HG02884 (cell line): Measurements from ENCODE around the gene PERM1.

Experiments used
- ATAC-seq: cut with Tn5 transposase; IDR thresholded peaks from one replicate; pipeline ENCODE4 v1.9.1; 2021; ENCODE audit warnings: mild to moderate bottlenecking, moderate library complexity; ENCODE audit not compliant: unreplicated experiment

PERM1 gene

DNA sequence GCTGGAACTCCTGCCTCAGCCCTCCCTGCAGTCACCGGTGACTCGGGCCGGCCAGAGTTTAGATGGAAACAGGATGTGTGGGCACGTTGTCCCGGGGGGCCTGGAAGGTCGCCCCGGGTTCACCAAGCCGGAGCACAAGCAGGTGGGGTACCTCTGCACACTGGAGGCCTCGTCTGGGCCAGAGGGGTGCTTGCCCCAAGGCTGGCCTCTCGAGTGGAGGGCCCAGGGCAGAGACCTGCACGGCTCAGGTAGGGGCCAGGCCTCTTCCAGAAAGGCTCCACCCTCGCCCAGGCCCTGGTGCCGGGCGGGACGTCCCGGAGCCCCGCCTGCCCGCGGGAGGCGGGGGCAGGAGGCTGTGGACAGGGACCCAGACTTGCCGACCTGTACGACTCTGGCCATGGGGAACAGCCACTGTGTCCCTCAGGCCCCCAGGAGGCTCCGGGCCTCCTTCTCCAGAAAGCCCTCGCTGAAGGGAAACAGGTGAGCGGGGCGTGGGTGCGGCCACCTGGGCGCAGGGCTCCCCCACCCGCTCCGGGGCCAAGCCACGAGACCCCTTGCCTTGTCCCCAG is 15.7 kb downstream of the PERM1 start, which contains the start of gene PLEKHN1:
Gene PLEKHN1 (plus strand): TSS at position 348 of the 569 bp plus-strand sequence. CDS start 50 bp downstream, at position 398.
- no peak for ATAC-seq

DNA sequence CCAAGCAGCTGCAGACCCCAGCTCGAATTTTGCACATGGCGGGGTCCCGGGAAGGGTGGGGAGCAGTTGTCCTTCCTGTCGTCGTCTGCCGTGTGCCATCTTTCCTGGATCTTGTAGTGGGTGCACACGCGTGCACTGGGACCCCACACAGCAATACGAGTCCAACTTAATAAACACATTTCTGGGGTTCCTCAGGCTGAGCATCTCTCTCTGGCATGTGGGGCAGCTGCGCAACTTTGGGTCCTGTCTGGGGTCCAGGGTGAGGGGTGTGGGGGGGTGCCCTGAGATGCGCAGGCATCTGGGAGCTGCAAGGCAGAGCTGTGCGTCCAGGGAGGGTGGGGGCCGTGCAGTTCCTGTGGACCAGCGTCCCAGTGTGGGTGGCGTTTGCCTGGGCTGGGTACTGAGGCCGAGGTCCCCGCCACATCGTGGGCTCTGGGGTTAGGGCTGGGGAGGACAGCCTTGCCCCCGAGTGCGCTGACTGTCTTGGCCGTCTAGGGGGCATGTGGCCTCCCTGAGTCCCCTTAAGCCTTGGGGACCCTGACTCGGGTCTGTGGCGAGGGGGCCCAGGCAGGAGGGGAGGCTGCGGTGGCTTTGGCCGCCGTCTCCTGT is 16.3 kb downstream of the PERM1 start:
- ATAC-seq = no peak

DNA sequence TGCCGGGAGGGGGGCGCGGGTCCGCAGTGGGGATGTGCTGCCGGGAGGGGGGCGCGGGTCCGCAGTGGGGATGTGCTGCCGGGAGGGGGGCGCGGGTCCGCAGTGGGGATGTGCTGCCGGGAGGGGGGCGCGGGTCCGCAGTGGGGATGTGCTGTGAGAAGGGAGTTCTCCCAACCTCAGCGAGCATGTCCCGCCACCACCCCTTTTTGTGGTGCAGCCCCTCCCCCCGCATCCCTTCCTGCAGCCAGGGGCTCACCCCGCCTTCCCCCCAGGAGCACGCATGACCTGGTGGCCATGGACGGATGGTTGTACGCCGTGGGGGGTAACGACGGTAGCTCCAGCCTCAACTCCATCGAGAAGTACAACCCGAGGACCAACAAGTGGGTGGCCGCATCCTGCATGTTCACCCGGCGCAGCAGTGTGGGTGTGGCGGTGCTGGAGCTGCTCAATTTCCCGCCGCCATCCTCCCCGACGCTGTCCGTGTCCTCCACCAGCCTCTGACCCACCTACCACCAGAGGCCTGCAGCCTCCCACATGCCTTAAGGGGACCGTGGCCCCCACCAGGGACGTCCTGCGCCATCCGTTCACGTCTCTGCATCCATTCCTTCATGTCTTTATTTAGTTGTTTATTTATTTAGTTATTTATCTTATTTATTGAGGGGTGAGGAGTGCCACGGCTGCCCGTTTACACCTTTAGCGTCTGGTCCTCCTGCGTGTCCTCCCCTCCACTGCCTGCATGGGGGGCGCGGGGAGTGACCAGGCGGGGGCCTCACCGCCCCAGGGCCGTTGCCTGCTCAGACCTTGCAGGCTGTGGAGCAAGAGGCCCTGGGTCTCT is 17.0 kb downstream of the PERM1 start:
- no peak for ATAC-seq

DNA sequence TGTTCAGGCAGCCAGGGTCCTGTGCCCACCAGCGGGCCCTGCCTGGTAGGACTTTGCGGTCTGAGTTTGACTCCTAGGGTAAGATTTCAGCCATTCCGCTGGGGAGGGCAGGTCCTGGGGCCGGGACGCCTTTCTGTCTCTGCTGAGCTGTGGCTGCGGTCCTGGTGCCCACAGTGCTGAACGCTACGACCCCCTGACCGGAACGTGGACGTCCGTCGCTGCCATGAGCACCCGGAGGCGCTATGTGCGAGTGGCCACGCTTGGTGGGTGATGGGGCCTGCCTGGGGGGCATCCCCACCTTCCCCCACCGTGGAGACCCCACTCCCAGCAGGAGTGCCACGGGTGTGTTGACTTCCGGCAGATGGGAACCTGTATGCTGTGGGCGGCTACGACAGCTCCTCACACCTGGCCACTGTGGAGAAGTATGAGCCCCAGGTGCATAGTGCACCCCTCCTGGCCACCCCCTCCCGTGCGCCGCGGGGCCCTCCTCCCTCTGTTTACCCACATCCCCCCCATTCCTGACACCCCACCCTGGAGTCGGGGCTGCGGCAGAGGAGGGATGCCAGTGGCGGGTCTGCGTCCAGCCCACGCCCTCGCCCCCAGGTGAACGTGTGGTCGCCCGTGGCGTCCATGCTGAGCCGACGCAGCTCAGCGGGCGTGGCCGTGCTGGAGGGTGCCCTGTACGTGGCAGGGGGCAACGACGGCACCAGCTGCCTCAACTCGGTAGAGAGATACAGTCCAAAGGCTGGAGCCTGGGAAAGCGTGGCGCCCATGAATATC is 18.0 kb downstream of the PERM1 start:
- ATAC-seq = no peak

DNA sequence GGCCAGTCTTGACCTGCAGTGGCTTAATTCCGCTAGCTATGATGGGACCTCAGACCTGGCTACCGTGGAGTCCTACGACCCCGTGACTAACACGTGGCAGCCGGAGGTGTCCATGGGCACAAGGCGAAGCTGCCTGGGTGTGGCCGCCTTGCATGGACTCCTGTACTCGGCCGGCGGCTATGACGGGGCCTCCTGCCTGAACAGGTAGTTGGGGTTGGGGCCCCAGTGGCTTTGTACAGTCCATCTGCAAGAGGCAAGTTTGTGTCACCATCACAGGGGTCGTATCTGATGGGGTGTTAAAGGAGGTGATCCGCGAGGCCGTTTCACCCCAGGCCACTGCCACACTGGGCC is 18.6 kb downstream of the PERM1 start:
- ATAC-seq = no peak

DNA sequence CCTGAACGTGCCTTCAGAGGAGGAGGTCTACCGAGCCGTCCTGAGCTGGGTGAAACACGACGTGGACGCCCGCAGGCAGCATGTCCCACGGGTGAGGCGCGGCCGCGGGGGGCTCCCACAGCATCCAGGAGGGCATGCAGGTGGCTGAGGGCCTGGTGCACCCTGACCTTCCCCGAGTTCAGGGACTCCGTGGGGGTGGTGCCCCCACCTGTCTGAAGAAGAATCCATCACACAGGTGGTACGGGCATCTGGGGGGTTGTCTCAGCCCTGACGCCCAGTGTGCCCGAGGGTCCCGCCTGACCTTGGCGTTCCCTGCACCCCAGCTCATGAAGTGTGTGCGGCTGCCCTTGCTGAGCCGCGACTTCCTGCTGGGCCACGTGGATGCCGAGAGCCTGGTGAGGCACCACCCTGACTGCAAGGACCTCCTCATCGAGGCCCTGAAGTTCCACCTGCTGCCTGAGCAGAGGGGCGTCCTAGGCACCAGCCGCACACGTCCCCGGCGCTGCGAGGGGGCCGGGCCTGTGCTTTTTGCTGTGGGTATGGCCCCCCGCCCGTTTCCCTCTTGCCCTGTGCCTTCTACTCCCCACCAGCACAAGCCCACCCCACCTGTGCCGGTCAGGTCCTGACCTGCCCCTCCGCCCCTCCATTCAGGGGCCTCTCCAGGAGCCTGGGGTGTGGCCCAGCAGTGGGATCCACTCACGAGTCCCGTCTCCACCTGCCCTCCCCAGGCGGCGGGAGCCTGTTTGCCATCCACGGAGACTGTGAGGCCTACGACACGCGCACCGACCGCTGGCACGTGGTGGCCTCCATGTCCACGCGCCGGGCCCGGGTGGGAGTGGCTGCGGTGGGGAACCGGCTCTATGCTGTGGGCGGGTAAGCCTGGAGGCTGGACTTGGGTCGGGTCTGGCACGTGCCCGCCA is 19.3 kb downstream of the PERM1 start:
- no peak for ATAC-seq

DNA sequence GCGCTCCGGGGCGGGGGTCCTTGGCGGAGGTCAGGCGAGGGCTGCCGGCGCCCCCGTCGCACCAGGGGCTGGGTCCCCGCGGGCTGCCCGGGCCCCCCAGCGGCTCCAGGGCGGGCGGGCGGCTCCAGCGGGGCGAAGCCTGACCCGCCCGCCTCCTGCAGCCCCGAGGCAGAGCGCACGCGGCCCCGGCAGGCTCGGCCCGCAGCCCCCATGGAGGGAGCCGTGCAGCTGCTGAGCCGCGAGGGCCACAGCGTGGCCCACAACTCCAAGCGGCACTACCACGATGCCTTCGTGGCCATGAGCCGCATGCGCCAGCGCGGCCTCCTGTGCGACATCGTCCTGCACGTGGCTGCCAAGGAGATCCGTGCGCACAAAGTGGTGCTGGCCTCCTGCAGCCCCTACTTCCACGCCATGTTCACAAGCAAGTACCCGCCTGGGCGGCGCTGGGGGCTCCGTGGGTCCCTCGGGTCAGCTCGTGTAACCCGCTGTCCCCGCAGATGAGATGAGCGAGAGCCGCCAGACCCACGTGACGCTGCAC is 20.7 kb downstream of the PERM1 start:
- no peak for ATAC-seq

DNA sequence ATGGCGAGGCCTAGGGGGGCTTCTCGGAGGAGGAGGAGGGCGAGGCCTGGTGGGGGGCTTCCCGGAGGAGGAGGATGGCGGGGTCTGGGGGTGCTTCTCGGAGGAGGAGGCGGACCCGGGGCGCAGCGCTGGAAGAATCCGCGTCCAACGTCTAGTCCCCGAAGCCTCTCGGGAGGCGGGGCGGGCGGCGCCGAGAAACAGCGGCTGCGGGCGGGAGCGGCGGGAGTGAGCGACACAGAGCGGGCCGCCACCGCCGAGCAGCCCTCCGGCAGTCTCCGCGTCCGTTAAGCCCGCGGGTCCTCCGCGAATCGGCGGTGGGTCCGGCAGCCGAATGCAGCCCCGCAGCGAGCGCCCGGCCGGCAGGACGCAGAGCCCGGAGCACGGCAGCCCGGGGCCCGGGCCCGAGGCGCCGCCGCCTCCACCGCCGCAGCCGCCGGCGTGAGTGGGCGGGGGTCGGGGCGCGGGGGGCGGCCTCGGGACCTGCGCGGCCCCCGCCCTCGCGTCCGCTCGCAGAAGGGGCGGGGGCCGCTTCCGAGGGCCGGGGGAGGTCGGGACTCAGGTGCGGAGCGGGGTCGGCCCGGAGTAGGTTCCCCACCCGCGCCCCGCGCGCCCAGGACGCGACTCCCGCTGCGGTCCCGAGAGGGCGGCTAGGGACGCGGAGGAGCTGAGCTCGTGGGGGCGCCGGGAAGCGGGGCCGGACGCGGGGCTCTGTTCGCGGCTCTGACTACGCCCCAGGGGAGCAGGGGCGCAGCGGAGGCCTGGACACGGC is 21.3 kb downstream of the PERM1 start, which contains the start of gene KLHL17:
Gene KLHL17 (plus strand): TSS at position 222 of the 769 bp plus-strand sequence. CDS start 110 bp downstream, at position 332.
- ATAC-seq = no peak

DNA sequence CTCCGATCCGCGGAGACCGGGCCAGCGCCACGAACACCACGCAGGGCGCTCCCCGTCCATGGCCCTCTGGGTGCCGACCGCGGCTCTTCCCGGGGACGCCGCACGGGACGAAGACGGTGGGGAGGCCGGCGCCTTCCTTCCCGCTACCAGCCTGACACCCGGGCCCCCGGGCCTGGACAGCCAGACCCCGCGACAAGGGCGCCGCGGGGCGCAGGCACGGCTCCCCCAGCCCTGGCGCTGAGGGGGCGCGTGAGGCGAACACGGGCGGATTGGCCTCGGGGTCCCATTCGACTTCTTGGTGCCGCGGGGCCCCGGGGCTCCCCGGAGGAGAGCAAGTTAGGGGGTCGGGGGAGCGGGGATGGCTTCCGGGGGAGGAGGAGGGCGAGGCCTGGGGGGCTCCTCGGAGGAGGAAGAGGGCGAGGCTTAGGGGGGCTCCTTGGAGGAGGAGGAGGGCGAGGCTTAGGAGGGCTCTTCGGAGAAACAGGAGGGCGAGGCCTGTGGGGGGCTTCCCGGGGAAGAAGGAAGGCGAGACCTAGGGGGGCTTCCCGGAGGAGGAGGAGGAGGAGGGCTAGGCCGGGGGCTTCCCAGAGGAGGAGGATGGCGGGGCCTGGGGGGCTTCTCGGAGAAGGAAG is 22.0 kb downstream of the PERM1 start:
- ATAC-seq = no peak

DNA sequence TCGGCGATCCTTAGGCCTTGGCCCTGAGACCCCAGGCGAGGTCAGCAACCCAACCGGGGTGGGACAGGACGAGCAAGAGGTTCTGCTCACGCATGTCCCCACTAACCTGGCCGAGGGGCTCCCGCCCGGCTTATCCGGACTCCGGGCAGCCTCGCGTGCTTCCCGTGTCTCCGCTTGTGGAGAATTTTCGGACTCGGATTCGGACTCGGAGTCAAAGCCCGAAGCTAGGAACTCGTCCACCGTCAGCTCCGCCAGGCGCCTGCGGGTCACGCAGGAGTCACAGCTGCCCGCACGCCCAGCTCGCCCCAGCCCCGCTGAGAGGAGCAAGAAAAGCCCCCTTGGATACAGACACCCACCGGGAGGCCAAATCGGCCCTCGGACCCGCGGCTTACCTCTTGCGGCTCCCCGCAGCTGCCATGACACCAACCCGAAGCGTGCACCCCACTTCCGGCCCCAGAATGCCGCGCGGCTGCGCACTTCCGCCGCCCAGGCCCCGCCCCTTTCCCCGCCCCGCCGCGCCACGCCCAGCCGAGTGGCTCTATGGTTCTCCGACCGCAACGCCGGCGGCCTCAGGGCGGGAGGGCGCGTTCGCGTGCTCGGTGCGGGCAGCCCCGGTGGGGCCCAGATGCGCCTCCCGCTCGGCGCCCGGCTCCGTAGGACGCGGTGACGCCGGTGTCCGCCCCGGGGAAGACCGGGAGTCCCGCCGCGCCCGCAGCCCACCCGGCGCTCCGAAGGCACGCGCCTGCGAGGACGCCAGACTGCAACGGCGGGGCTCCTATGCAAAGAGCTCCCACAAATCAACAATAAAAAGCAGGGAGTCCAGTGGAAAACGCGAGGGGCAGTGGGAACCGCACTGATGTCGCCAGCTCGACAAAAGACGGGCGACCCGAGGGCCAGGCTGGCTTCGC is 22.8 kb downstream of the PERM1 start, which contains the start of gene NOC2L:
Gene NOC2L (minus strand): TSS at position 434 of the 908 bp plus-strand sequence. CDS start 16 bp downstream, at position 418.
- no peak for ATAC-seq

DNA sequence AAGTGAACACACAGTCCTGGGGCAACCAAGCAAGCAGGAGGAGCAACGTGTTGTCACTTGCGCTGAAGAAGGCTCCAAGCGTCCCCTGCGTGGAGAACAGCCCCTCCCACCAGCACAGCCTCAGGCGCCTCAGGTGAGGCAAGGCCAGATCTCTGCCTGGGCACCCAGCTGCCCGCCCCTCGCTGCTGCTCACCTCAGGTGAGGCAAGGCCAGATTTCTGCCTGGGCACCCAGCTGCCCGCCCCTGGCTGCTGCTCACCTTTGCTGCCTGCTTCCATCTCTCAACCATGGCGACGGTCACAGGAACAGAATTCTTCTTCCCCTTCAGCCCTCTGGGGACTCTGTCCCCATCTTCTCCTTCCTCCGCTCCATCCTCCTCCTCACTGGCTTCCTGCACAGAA is 25.3 kb downstream of the PERM1 start:
- no peak for ATAC-seq

DNA sequence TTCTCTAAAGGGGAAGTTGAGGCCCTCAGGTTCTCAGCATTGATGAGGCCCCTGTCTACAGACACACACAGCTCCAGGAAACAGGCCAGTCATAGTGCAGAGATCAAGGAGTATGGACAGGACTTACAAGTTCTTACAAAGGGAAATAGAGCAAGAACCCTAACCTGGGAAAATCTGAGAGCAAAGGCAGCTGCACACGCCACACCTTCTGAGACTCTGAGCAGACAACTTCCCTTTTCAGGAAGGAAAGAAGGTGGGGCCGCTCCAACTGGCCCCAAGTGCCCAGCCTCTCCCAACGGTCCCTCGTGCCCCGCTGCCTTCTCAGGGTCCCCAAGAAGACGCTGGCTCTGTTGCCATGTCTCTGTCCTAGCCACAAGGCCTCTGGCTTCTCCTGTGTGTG is 26.4 kb downstream of the PERM1 start:
- ATAC-seq = no peak

DNA sequence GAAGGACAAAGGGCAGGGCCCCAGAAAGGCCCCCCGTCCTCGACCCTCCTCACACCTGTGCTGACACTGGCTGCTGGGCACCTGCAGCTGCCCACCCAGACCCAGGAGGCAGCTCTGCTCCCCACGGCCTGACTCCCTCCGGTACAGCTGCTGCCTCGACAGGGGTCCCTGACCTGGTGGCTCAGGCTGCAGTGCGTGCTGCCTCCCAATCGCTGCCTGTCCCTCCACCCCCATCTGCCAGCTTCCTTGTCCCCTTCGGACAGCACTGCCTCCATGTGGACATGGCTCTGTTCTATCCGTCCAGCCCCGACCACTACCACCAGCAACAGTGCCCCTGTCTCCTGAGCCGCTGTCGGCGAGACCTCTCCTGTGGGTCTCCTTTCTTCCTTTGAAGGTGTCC is 27.0 kb downstream of the PERM1 start:
- ATAC-seq = no peak

DNA sequence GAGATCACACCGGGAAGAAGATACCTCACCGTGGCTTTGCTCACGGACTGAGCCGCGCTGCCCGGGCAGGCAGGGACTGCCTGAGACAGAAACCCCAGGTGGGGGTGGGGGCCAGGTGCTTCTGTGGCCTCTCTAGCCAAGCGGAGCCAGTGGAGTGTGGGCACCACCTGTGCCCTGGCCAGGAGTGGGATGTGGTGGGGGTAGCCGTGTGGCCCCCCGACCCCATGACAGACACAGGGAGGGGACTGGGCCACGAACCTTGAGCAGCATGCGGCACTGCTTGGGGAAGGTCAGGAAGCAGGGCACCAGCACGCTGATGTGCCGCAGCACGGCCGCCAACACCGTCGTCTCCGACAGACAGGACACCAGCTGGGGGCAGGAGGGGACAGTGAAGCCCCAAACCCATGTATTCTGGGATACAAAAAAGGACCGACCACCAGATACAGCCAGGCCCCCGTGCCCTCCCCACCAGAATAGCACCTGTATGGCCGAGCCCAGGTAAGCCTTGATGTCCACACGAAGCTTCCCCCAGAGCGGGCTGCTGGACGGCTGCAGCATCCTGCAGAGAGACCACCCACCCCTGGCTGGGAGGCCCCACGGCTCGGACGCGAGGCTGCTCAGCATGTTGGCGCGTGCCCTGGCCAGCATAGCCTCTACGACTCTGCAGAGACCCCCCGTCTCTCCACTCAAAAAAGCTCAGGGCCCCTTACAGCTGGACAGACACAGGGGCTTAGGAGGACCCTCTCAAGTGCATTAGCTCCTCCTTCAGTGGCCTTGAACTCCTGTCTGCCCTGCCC is 28.2 kb downstream of the PERM1 start:
- no peak for ATAC-seq

DNA sequence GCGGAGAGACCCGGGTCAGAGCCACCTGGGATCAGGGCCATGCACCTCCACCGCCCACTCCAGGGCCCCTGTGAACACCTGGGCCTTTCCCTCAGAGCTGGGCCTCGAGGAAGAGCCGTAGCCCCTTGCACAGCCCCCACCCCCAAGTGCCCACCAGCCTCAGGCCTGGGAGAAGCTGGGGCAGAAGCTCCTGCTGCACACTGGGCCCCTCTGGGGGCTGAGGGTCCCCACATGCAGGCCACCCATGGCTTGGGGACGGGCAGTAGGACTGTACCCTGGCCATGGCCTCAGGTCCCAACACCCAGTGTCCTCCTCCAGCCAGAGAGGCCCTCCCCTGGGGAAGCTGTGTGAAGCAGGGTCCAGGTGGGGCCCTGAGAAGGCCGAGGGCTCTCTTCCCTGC is 29.3 kb downstream of the PERM1 start:
- no peak for ATAC-seq

DNA sequence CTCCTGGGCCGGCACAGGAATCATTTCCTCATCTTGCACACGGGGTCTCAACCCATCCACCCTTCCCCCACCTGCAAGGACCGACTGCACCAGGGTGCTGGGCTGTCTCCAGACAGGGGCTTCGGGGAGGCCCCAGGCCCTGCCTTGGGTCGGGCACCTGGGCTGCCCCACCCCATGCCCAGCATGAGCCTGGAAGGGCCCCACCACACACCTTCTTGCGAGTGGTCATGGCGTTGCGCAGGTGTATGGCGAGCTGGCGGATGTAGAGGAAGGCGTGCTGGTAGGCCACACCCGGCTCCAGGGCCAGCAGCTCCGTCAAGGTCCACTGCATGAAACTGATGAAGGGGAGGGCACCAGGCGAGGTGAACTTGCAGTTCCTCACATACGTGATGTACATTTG is 29.7 kb downstream of the PERM1 start:
- ATAC-seq = no peak

DNA sequence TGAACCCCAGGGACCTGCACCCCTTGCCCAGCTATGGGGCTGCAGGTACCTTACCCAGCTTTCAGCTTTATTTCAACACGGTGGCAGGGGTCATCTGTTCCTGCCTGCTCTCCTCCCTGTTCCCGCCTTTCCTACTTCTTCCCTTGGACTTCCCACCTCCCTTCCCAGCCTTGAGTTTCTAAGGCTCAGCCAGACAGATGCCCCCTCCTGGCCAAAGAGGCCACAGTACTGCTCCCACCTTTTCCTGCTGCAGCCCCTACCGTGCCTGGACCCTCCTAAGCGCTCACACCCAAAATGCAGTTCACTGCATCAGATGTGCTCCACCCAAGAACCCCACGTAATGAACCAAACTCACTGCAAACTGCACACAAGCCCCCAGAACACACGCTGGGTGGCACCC is 30.5 kb downstream of the PERM1 start:
- no peak for ATAC-seq
